ENCODE results near the gene ZNF454.
A peak's percentile ranks its signal among the peaks of the same experiment; 100 is the strongest.

The ZNF454 gene

GRCh38 chr5:178993955-178994579 is 53.1 kb downstream of the ZNF454 start:
- no peak for DNase-seq

DNA sequence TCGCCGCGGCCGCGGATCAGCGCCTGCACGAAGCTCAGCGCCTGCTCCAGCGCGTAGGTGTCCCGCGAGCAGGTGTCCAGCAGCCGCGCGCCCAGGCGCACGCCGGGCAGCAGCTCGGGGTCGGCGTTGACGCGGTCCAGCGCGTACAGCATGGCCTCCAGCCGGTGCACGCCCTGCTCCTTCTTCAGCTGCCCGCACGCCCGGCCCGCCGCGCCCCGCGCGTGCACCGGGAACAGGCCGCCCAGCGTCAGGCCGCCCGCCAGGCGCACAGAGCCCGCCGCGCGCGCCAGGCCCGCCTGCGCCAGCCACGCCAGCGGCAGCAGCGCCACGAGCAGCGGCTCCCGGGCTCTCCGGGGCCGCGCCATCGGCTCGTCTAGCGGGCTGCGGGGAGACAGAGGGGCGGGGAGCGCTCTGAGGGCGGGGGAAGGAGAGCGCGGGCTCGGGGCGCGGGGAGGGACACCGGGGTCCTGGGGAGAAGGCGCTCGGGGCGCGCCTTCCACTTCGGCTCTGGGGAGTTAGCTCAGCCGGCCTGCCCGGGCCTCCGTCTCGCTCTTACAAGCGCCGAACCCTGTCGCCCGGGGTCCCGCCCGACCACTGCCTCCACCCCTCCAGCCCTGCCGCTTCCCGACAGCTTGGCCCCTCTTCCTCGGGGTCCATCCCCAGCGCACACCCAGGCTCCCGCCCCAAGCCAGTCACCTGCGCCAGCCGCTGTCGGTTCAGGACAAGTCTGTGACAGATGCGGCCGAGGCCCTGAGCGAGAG is 53.8 kb downstream of the ZNF454 start, which contains the start of gene GRM6:
Gene GRM6 (minus strand): TSS at position 741 of the 761 bp plus-strand sequence. CDS start 376 bp downstream, at position 365.
- DNase-seq = peak in 1 of 2 experiments; percentile 25

DNA sequence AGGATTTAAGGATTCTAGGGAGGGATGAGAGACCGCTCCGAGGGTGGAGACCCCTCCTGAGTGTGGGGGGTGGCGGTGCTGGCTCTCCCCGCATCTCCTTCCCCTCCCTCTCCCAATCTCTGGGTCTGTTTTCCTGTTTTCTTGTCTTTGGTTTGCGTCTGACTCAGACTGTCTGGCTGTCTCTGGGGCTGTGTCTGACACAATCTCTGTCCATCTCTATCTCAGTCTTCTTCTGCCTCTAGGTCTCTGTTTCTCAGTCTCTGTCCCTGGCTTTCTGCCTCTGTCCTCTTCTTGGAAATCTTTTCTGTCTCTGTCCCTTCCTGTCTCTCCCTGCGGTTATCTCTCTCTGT is 54.3 kb downstream of the ZNF454 start:
- DNase-seq = no peak

DNA sequence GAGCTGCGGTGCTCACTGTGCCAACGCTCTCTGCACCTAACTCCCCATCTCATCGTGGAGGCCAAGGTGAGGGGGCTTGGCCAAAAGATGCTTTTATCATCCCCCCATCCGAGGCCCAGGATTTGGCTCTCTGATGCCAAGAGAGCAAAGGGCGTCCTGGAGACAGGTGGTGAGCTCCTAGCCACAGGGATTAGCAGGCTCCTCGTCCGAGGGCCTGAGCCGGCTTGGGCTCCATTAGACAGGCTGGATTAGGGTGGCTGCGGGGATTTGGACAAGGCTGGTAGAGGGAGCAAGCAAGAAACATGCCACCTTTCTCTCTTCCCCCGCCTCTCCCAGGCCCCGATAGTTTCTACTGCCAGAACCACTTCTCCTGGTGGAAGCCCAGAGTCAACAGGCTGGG is 55.2 kb downstream of the ZNF454 start:
- DNase-seq = no peak

DNA sequence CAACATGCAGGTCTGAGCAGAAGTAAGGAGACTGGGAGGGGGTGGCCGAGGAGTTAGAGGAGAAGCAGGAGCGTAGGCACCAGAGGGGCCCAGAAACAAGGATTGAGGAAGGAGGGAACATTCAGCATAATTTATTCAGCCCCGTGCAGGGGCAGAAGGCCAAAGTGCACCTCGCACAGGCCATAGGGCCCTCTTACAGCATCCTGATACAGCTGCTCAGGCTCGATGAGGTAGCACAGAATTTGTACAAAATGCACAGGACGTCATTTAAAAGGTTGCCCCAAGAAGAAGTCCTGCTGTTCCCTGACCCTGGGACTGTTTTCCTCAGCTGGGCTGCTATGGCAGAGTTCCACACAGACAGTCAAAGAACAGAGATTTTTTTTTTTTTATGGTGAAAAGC is 56.2 kb downstream of the ZNF454 start:
- DNase-seq = no peak

DNA sequence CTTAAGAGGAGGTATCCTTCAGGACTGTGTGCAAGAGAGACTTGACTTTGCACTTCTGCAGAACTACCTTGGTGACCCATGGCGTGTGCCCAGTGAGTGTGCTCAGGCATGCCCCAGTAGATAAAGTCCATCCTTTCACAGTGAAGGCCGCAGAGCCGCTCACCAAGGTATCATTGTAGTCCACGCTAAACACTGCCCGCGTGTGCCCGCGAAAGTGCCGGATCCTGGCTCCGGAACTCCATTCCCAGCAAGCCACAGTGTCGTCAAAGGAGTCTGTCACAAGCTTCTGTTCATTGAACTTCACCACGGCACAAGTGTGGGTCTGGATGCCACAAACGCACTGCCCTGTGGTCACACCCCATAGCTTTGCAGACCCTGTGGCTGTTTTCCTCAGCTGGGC is 57.4 kb downstream of the ZNF454 start:
- DNase-seq = no peak

GRCh38 chr5:179006564-179006963 is 65.6 kb downstream of the ZNF454 start:
- no peak for DNase-seq

- DNase-seq = no peak
Measured at GRCh38 chr5:179008667-179009066, 67.7 kb downstream of the ZNF454 start.

All from activated T-cell treated with anti-CD3 and anti-CD28 coated beads, Interleukin-2, amount 50 U/mL, for 48 hours (primary cell).